ENCODE measurements around the gene CHMP1A.

Gene CHMP1A

DNA sequence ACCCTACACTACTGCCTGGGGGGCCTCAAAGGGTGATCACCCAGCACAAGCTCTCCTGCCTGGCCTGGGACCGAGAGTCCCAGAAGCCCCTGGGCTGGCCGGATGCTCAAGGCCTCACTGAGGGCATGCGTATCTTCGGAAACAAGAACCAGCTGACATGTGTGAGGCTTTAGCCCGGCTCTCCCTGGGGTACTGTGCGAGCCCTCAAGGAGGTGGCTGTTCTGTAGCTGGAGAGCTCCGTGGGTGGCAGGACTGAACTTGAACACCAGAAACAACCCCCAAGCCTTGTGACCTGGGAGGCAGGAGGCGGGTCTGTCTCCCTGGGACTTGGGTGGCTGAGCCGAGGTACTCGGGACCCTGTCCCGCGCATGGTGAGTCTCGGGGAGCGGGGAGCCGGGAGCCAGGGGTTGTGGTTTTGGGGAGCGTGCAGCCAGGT is 37.1 kb downstream of the CHMP1A start:
- Histone ChIP-seq H3K4me2 (no peak overlapping the region), H3K27me3 (ENCODE audit: insufficient read depth, low read depth) (peaks cover 61% of the 10 kb centered on the region), H2AFZ (ENCODE audit: low read depth) (no peak overlapping the region), H3K36me3 (ENCODE audit: insufficient read depth) (no peaks in the 10 kb centered on the region), H4K20me1 (ENCODE audit: insufficient read depth) (no peaks in the 10 kb centered on the region), H3K79me2 (ENCODE audit: insufficient read depth, low read depth) (no peaks in the 10 kb centered on the region), H3K9ac (no peak overlapping the region), H3K4me1 (ENCODE audit: low read depth, poor library complexity, severe bottlenecking) (no peaks in the 10 kb centered on the region), H3K27ac (no peak overlapping the region), H3K4me3 (IDR thresholded peaks at IDR 0.05; ENCODE audit: insufficient read depth, low read depth, low read length) (no peak overlapping the region)
- TF ChIP-seq, protein P1, sequence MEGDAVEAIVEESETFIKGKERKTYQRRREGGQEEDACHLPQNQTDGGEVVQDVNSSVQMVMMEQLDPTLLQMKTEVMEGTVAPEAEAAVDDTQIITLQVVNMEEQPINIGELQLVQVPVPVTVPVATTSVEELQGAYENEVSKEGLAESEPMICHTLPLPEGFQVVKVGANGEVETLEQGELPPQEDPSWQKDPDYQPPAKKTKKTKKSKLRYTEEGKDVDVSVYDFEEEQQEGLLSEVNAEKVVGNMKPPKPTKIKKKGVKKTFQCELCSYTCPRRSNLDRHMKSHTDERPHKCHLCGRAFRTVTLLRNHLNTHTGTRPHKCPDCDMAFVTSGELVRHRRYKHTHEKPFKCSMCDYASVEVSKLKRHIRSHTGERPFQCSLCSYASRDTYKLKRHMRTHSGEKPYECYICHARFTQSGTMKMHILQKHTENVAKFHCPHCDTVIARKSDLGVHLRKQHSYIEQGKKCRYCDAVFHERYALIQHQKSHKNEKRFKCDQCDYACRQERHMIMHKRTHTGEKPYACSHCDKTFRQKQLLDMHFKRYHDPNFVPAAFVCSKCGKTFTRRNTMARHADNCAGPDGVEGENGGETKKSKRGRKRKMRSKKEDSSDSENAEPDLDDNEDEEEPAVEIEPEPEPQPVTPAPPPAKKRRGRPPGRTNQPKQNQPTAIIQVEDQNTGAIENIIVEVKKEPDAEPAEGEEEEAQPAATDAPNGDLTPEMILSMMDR (conservative IDR thresholded peaks at IDR 0.05; ENCODE audit: low read depth, low read length): no peak

GRCh38 chr16:89619840-89620239 is 37.7 kb downstream of the CHMP1A start:
- Histone ChIP-seq H3K4me1 (ENCODE audit: low read depth, poor library complexity, severe bottlenecking) (no peaks in the 10 kb centered on the region), H3K27ac (no peak overlapping the region), H3K36me3 (ENCODE audit: insufficient read depth) (no peaks in the 10 kb centered on the region), H4K20me1 (ENCODE audit: insufficient read depth) (no peaks in the 10 kb centered on the region), H3K27me3 (ENCODE audit: insufficient read depth, low read depth) (peaks cover 56% of the 10 kb centered on the region), H3K4me3 (IDR thresholded peaks at IDR 0.05; ENCODE audit: insufficient read depth, low read depth, low read length) (no peak overlapping the region), H3K4me2 (no peak overlapping the region), H3K9ac (no peak overlapping the region), H2AFZ (ENCODE audit: low read depth) (no peak overlapping the region), H3K79me2 (ENCODE audit: insufficient read depth, low read depth) (no peaks in the 10 kb centered on the region)
- TF ChIP-seq, protein P1 (conservative IDR thresholded peaks at IDR 0.05; ENCODE audit: low read depth, low read length): no peak

GRCh38 chr16:89618109-89618998 is 39.2 kb downstream of the CHMP1A start:
- Histone ChIP-seq H3K9ac (no peak overlapping the region), H2AFZ (ENCODE audit: low read depth) (no peak overlapping the region), H3K27ac (no peak overlapping the region)

GRCh38 chr16:89617036-89617435 is 40.5 kb downstream of the CHMP1A start:
- H3K27ac ChIP-seq: no peak overlapping the region
- H3K27me3 ChIP-seq (ENCODE audit: insufficient read depth, low read depth): peaks cover 45% of the 10 kb centered on the region
- H3K36me3 ChIP-seq (ENCODE audit: insufficient read depth): no peaks in the 10 kb centered on the region
- no peak overlapping the region for H3K4me2 ChIP-seq
- H2AFZ ChIP-seq (ENCODE audit: low read depth): no peak overlapping the region
- H3K79me2 ChIP-seq (ENCODE audit: insufficient read depth, low read depth): no peaks in the 10 kb centered on the region
- H3K9ac ChIP-seq: no peak overlapping the region
- no peak overlapping the region for H3K4me3 ChIP-seq (IDR thresholded peaks at IDR 0.05; ENCODE audit: insufficient read depth, low read depth, low read length)
- TF ChIP-seq, protein P1 (conservative IDR thresholded peaks at IDR 0.05; ENCODE audit: low read depth, low read length): no peak
- H4K20me1 ChIP-seq (ENCODE audit: insufficient read depth): no peaks in the 10 kb centered on the region
- peaks cover 6% of the 10 kb centered on the region for H3K4me1 ChIP-seq (ENCODE audit: low read depth, poor library complexity, severe bottlenecking)

More at GRCh38 chr16:89618109-89618998, 39.2 kb downstream of the CHMP1A start:
- H3K4me2 ChIP-seq: no peak overlapping the region
- no peaks in the 10 kb centered on the region for H4K20me1 ChIP-seq (ENCODE audit: insufficient read depth)
- peaks cover 45% of the 10 kb centered on the region; the same call in 1 of the 2 replicates for H3K27me3 ChIP-seq (ENCODE audit: insufficient read depth, low read depth)
- no peak overlapping the region for H3K4me3 ChIP-seq (IDR thresholded peaks at IDR 0.05; ENCODE audit: insufficient read depth, low read depth, low read length)
- TF ChIP-seq, protein P1 (conservative IDR thresholded peaks at IDR 0.05; ENCODE audit: low read depth, low read length): no peak
- no peaks in the 10 kb centered on the region for H3K36me3 ChIP-seq (ENCODE audit: insufficient read depth)
- peaks cover 2% of the 10 kb centered on the region for H3K4me1 ChIP-seq (ENCODE audit: low read depth, poor library complexity, severe bottlenecking)
- H3K79me2 ChIP-seq (ENCODE audit: insufficient read depth, low read depth): no peaks in the 10 kb centered on the region
